K562 (cell line): ENCODE data around the gene ZDHHC14. TPM values are rescaled to one million over a fixed set of nuclear protein-coding genes. Genes with fewer than 3 reads are reported as not detected.

Experiments used
- ARID2 ChIP-seq: fragments of 450-650 bp; IDR thresholded peaks from 2 replicates; pipeline ENCODE4 v1.6.1; 2017; ENCODE audit warnings: antibody characterized with exemption, mild to moderate bottlenecking
- ARNT ChIP-seq, 2 experiments: fragments of 450-650 bp; IDR thresholded peaks; 2 replicates each; pipeline ENCODE4 v1.6.1; 2016; ENCODE audit warnings: mild to moderate bottlenecking in 1 of 2
- BRCA1 ChIP-seq, 2 experiments: fragments of 450-650 bp in 1 of 2; sonication (generic) in 1 of 2; formaldehyde crosslinking in 1 of 2; IDR thresholded peaks; 2 replicates each; pipeline versions ENCODE4 v1.5.0 to v1.6.1; 2017 to 2020; ENCODE audit warnings: mild to moderate bottlenecking in 1 of 2, missing genetic modification reagents in 1 of 2
- BRD9 ChIP-seq: fragments of 450-650 bp; IDR thresholded peaks from 2 replicates; pipeline ENCODE4 v1.6.1; 2018; ENCODE audit warnings: low read depth; ENCODE audit not compliant: partially characterized antibody
- FUS ChIP-seq: fragments of 200-400 bp; formaldehyde crosslinking; optimal IDR thresholded peaks from 2 replicates; pipeline ENCODE3; 2017; ENCODE audit warnings: low read depth, low read length
- GATAD2A ChIP-seq: fragments of 450-650 bp; IDR thresholded peaks from 2 replicates; pipeline ENCODE4 v1.6.1; 2017
- GTF2A2 ChIP-seq: IDR thresholded peaks from 2 replicates; pipeline ENCODE4 v1.6.1; 2016; ENCODE audit warnings: mild to moderate bottlenecking, missing genetic modification characterization, missing compliant biosample characterization
- LCOR ChIP-seq: sonication (generic); formaldehyde crosslinking; IDR thresholded peaks from 2 replicates; pipeline ENCODE4 v1.8.0; 2022; ENCODE audit warnings: mild to moderate bottlenecking, missing genetic modification reagents
- MBD1 ChIP-seq: fragments of 250-450 bp; sonication (Bioruptor Pico); IDR thresholded peaks from 2 replicates; pipeline ENCODE4 v1.8.0; 2022; ENCODE audit warnings: inconsistent platforms
- MXI1 ChIP-seq: IDR thresholded peaks from 2 replicates; pipeline ENCODE4 v1.6.1; 2011; ENCODE audit warnings: low read depth, mild to moderate bottlenecking, improper control_type of control experiment, low read length
- PPARD ChIP-seq: fragments of 250-450 bp; sonication (Bioruptor Pico); IDR thresholded peaks from 2 replicates; pipeline ENCODE4 v1.8.0; 2022; ENCODE audit warnings: inconsistent platforms, mild to moderate bottlenecking, moderate library complexity
- SMAD3 ChIP-seq: fragments of 450-650 bp; formaldehyde crosslinking; conservative IDR thresholded peaks from 2 replicates; pipeline ENCODE4 v1.4.0; 2020; ENCODE audit warnings: mild to moderate bottlenecking
- ZBTB17 ChIP-seq: fragments of 450-650 bp; formaldehyde crosslinking; IDR thresholded peaks from 2 replicates; pipeline ENCODE4 v1.4.0; 2020; ENCODE audit warnings: mild to moderate bottlenecking
- ZC3H8 ChIP-seq: fragments of 450-650 bp; IDR thresholded peaks from 2 replicates; pipeline ENCODE4 v1.6.1; 2017
- ZNF384 ChIP-seq: IDR thresholded peaks from 2 replicates; pipeline ENCODE4 v1.6.1; 2012; ENCODE audit warnings: low read depth, low read length, improper control_type of control experiment
- ZNF764 ChIP-seq: fragments of 250-450 bp; sonication (Bioruptor Pico); IDR thresholded peaks from 2 replicates; pipeline ENCODE4 v1.4.0; 2020; ENCODE audit warnings: low read depth, mild to moderate bottlenecking, moderate library complexity
- ZNF778 ChIP-seq: fragments of 450-650 bp; formaldehyde crosslinking; IDR thresholded peaks from 2 replicates; pipeline ENCODE4 v1.4.0; 2020; ENCODE audit warnings: mild to moderate bottlenecking, moderate library complexity
- polyA plus RNA-seq, 8 experiments: library from polyadenylated mRNA; depleted of rRNA in 4 of 8; stranded (reverse) in 5 of 8; unstranded in 3 of 8; fragments of >200 nt; fragmentation: Nextera tagmentation in 2 of 8; fragmentation: Illumina TruSeq in 1 of 8; extraction: Ambion mirVana in 2 of 8; extraction: Trizol in 1 of 8; gene quantifications; 2 replicates each; pipeline versions ENCODE4 v1.2.1 to v1.2.3, GENCODE V29; 2011 to 2014; ENCODE audit warnings: inconsistent platforms in 1 of 8, missing spikeins in 1 of 8
- total RNA-seq, 7 experiments: library from RNA; depleted of rRNA in 6 of 7; stranded (reverse); fragments of >200 nt in 6 of 7; fragmentation: Illumina TruSeq in 2 of 7; extraction: Trizol in 2 of 7; gene quantifications; 2 replicates each; pipeline versions ENCODE4 v1.2.1 to v1.2.3, GENCODE V29; 2011 to 2021; ENCODE audit warnings: low replicate concordance in 1 of 7
- TF ChIP-seq, protein P1 (sequence below): sonication (generic); formaldehyde crosslinking; IDR thresholded peaks from 2 replicates; pipeline ENCODE4 v1.8.0; 2023; ENCODE audit warnings: mild to moderate bottlenecking, missing genetic modification reagents

The ZDHHC14 gene
- total and polyA plus RNA-seq, 9 of the 15 experiments (the other 6 are each of a cell fraction or from before 2014, with no cell fraction given) = 0.92 to 23.1 (median 13.8) TPM

DNA sequence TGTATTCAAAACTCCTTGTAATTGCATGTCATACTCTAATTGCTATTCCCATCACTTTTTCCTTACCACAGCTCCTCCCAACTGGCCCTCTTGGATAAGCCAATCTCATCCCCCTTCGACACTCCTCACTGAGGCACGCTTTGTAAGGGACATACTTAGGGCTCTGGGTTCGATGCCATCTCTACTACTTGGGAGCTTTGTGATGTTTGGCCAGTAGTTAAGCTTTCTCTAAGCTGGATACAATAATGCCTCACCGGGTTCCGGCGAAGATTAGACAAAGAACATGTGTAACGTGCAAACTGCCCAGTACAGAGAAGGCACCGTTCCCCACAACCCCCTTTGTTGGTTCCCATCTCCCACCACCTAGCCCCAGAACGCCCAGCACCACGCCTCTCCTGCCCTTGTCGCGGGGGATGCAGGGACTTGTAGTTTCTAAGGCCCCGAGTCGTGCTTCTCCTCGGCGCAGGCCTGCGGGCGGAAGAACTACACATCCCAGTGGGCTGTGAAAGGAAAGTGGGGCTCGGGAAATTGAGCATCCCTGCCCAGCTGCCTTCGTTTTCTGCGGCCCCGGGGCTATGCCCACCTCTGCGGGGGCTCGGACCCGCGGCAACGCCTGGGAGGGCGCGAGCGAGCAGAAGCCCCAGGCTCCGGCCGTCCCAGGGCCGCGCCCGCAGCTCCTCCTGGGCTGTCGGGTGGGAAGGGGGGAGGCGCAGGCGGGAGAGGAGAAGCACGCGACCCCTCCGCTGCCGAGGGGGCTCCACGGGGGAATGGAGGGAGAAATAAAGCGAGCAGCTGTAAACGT lies 1.1 kb upstream of the ZDHHC14 start (continued):
- TF ChIP-seq SMAD3 (CRISPR knock-in tag) = no peak
- TF ChIP-seq ARID2 = no peak
- peak; percentile 85; the same call in 1 of the 2 replicates for TF ChIP-seq MXI1
- TF ChIP-seq ARNT (IDR thresholded peaks at IDR 0.05) = no peak
- no peak for TF ChIP-seq BRCA1 (IDR thresholded peaks at IDR 0.05)
- TF ChIP-seq BRCA1 (CRISPR knock-in tag; IDR thresholded peaks at IDR 0.05) = no peak
- no peak for TF ChIP-seq GTF2A2 (tag)
- TF ChIP-seq ZC3H8 = no peak
- TF ChIP-seq GATAD2A = no peak
- no peak for TF ChIP-seq FUS
- TF ChIP-seq, protein P1, sequence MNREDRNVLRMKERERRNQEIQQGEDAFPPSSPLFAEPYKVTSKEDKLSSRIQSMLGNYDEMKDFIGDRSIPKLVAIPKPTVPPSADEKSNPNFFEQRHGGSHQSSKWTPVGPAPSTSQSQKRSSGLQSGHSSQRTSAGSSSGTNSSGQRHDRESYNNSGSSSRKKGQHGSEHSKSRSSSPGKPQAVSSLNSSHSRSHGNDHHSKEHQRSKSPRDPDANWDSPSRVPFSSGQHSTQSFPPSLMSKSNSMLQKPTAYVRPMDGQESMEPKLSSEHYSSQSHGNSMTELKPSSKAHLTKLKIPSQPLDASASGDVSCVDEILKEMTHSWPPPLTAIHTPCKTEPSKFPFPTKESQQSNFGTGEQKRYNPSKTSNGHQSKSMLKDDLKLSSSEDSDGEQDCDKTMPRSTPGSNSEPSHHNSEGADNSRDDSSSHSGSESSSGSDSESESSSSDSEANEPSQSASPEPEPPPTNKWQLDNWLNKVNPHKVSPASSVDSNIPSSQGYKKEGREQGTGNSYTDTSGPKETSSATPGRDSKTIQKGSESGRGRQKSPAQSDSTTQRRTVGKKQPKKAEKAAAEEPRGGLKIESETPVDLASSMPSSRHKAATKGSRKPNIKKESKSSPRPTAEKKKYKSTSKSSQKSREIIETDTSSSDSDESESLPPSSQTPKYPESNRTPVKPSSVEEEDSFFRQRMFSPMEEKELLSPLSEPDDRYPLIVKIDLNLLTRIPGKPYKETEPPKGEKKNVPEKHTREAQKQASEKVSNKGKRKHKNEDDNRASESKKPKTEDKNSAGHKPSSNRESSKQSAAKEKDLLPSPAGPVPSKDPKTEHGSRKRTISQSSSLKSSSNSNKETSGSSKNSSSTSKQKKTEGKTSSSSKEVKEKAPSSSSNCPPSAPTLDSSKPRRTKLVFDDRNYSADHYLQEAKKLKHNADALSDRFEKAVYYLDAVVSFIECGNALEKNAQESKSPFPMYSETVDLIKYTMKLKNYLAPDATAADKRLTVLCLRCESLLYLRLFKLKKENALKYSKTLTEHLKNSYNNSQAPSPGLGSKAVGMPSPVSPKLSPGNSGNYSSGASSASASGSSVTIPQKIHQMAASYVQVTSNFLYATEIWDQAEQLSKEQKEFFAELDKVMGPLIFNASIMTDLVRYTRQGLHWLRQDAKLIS (CRISPR knock-in tag) = no peak
- no peak for TF ChIP-seq ZNF764 (CRISPR knock-in tag)
- no peak for TF ChIP-seq ZNF778
- no peak for TF ChIP-seq ZNF384
- TF ChIP-seq BRD9 = no peak
- TF ChIP-seq PPARD (CRISPR knock-in tag) = no peak
- no peak for TF ChIP-seq ZBTB17
- TF ChIP-seq MBD1 (CRISPR knock-in tag) = no peak
- peak; percentile 84; the same call in 1 of the 2 replicates for TF ChIP-seq LCOR (CRISPR knock-in tag)
